ENCODE data around the gene MMP3.
"Not testable (repeated sequence)": the region's sequence is repeated elsewhere in the genome, so short reads cannot be mapped to it uniquely, and the experiment has no call there.

Gene MMP3

DNA sequence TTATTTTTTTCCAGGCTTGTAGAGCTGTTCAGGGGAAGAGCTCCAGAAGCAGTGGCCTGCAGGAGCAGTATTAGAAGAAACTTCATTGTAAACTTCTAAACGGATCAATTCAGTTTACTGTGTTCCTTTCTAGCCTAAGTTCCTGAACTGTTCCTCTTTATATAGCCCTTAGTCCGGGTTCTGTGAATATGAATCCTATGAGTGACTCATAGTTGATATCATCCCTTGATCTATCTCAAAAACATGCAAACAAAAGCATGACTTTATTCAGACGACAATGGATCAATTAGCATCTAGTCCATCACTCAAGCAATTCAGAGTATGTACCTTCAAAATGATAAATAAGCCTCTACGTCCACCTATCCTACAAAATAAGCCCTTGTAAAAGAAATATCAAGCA lies 31.4 kb upstream of the MMP3 start, which contains the start of gene MMP12:
MMP12 (minus strand) TSS at position 131 of the 400 bp plus-strand sequence; CDS start at position 86, 45 bp downstream.
- H3K4me3 ChIP-seq (ENCODE audit: low read depth, low read length): no peak within 1 kb of the TSS
- TF ChIP-seq, protein P1, sequence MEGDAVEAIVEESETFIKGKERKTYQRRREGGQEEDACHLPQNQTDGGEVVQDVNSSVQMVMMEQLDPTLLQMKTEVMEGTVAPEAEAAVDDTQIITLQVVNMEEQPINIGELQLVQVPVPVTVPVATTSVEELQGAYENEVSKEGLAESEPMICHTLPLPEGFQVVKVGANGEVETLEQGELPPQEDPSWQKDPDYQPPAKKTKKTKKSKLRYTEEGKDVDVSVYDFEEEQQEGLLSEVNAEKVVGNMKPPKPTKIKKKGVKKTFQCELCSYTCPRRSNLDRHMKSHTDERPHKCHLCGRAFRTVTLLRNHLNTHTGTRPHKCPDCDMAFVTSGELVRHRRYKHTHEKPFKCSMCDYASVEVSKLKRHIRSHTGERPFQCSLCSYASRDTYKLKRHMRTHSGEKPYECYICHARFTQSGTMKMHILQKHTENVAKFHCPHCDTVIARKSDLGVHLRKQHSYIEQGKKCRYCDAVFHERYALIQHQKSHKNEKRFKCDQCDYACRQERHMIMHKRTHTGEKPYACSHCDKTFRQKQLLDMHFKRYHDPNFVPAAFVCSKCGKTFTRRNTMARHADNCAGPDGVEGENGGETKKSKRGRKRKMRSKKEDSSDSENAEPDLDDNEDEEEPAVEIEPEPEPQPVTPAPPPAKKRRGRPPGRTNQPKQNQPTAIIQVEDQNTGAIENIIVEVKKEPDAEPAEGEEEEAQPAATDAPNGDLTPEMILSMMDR (IDR thresholded peaks at IDR 0.05; ENCODE audit: insufficient read depth, low read depth, low read length, missing control alignments): no peak
- no peak for DNase-seq (ENCODE audit: low read depth)

DNA sequence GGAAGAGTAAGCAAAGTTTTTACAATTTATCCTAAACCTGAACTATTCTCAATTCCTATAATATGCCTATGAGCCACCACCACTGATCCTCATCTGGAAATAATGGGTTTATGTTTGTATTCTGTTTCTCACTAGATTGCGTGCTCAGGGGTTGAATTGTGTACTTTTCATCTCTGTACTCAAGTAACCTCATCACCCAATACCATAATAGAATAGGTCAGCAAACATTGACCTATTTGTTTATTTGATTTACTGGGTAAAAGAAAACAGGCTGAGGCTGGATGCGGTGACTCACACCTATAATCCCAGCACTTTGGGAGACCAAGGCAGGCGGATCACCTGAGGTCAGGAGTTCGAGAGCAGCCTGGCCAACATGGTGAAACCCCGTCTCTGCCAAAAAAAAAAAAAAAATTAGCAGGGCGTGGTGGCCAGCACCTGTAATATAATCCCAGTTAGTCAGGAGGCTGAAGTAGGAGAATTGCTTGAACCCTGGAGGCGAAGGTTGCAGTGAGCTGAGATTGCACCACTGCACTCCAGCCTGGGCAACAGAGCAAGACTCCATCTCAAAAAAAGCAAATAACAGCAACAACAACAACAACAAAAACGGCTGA lies 26.1 kb upstream of the MMP3 start:
- not testable (repeated sequence) for DNase-seq (ENCODE audit: low read depth)

DNA sequence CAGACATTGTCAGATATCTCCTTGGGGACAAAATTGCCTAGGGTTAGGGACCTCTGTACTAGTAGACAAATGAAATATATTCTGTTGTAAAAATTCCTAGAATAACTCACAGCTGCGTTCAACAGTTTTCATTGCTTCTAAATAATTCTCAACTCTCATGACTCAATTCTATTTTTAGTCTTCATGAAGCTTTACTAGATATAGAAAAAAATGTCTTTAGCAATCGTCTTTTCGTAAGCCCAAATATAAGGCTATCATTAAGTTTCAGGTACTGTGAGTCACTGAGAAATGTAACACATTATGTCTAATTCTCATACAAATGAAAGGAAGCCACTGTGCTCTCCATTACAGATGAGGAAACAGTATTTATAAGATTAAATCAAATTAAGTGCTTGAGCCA lies 24.9 kb upstream of the MMP3 start:
- no peak for DNase-seq (ENCODE audit: low read depth)
- no peak overlapping the region for H3K4me3 ChIP-seq (ENCODE audit: low read depth, low read length)
- TF ChIP-seq, protein P1 (IDR thresholded peaks at IDR 0.05; ENCODE audit: insufficient read depth, low read depth, low read length, missing control alignments): no peak

More for the DNA sequence above, 26.1 kb upstream of the MMP3 start:
- not testable (repeated sequence) for H3K4me3 ChIP-seq (ENCODE audit: low read depth, low read length)

DNA sequence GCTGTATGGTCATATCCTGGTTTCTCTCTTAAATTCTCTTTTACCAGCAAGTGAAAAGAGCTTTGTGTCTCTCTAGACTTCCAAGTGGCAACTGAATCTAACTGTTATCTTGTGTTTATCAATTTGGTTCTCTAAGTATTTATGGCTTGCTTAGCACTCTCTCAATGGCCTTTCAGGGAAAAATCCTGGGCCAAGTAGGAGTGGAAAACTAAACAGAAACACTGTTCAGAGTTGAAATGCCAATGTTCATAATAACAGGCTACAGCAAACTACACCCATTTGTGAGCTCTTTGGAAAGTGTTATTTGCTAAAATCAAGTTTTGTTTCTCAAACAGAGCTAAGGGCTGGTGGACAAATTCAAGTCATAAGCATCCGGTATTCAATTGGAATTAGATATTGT lies 21.3 kb upstream of the MMP3 start:
- TF ChIP-seq, protein P1 (IDR thresholded peaks at IDR 0.05; ENCODE audit: insufficient read depth, low read depth, low read length, missing control alignments): no peak
- H3K4me3 ChIP-seq (ENCODE audit: low read depth, low read length): no peak overlapping the region
- no peak for DNase-seq (ENCODE audit: low read depth)

DNA sequence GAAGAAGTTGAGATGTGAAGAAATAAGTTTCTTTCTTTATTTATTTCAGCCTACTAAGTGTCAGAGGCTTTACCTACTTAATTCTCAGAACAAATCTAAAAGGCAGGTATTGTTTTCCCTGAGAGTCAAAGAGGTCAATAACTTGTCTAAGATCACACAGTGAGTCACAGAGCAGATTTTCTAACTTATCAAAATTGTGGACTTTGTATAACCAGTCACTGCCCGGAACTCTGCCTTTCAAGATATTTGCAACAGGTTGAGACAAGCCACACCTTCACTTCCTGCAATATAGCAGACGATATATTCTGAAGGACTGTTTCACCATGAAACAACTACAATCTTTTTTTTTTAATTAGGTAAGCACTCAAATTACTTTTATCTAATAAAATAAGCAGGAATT lies 10.5 kb upstream of the MMP3 start:
- no peak overlapping the region for H3K4me3 ChIP-seq (ENCODE audit: low read depth, low read length)
- no peak for DNase-seq (ENCODE audit: low read depth)
- TF ChIP-seq, protein P1 (IDR thresholded peaks at IDR 0.05; ENCODE audit: insufficient read depth, low read depth, low read length, missing control alignments): no peak

DNA sequence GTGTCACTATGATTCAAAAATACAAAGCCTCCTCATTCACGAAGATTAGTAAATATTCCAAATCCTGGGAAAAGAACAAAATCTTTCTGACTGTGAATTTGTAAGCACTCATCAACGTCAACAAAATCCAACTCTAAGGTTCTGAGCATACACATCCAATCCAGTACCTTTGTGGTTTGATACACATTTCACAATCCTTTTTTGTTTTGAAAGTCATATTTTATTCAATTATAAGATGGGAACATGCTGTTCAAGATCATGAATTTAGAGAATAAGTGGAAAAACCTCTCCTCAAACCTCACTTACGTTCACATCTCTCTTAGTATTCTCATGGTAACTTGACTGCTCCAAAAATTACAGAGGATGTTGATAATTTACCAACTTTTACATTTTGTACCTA lies 9.6 kb upstream of the MMP3 start:
- no peak overlapping the region for H3K4me3 ChIP-seq (ENCODE audit: low read depth, low read length)
- TF ChIP-seq, protein P1 (IDR thresholded peaks at IDR 0.05; ENCODE audit: insufficient read depth, low read depth, low read length, missing control alignments): no peak
- DNase-seq (ENCODE audit: low read depth): no peak

DNA sequence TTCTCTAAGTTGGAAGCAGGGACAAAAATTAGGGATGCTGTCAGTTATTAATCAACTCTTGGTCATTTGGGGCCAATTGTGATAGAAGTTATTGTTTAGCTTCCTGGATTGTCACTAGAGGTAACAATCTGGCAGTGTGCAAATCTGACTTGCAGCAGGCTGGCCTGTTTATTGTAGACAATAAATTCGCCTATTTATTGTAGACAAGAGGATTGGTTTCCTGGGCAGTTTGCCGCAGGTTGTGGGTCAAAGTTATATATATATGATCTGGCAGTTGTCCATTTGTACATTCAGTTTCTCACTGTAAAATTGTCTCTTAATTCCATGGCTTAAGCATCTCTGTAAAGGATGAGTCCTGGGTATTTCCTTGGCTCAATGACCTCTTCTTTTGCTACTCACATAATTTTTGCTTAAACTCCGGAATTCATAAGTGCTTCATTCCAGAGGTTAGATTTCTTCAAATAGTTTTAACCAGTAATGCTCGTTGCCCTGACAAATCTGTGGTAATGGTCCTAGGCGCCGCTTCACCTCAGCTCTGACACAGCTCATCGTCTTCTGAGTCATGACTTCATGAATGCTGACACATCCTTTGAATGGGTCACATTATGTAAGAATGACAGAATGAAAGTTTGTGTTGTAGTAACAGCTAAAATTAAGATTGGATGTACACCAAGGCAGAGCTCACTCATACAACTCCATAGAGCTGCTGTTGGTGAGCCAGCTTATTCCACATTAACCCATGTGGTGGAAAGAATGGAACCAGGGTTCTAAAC lies 7.8 kb upstream of the MMP3 start:
- no peak for DNase-seq (ENCODE audit: low read depth)
- TF ChIP-seq, protein P1 (IDR thresholded peaks at IDR 0.05; ENCODE audit: insufficient read depth, low read depth, low read length, missing control alignments): no peak
- no peak overlapping the region for H3K4me3 ChIP-seq (ENCODE audit: low read depth, low read length)
